Measurements from ENCODE around the gene BZW1.

DNA sequence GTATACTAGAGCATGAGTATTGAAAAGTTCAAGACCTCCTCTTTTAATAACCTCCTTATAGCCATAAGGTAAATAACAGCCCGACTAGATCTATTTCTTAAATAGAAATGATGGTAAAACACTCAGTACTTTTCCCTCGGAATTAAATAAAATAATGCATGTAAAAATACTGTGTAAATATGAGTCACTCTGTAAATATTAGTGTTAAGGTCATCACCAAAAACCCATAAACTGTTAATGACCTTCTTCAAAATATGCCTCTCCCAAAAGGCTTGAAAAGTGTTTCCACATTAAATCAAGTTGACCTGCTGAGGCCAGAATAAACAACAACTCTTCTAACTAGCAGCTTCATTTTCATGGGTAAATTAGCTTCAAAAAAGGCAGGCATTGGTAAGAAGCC lies 25.3 kb upstream of the BZW1 start:
- TF ChIP-seq, protein P1, sequence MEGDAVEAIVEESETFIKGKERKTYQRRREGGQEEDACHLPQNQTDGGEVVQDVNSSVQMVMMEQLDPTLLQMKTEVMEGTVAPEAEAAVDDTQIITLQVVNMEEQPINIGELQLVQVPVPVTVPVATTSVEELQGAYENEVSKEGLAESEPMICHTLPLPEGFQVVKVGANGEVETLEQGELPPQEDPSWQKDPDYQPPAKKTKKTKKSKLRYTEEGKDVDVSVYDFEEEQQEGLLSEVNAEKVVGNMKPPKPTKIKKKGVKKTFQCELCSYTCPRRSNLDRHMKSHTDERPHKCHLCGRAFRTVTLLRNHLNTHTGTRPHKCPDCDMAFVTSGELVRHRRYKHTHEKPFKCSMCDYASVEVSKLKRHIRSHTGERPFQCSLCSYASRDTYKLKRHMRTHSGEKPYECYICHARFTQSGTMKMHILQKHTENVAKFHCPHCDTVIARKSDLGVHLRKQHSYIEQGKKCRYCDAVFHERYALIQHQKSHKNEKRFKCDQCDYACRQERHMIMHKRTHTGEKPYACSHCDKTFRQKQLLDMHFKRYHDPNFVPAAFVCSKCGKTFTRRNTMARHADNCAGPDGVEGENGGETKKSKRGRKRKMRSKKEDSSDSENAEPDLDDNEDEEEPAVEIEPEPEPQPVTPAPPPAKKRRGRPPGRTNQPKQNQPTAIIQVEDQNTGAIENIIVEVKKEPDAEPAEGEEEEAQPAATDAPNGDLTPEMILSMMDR (conservative IDR thresholded peaks at IDR 0.05; ENCODE audit: low read depth, low read length), result no peak
- no peak for TF ChIP-seq EZH2 (IDR thresholded peaks at IDR 0.05; ENCODE audit: borderline replicate concordance, low read depth, low read length, poor library complexity, severe bottlenecking)

Data from A673 (cell line).